HG03097 (cell line): ENCODE data around the gene SLC7A5.
"Not testable (repeated sequence)": the region's sequence is repeated elsewhere in the genome, so short reads cannot be mapped to it uniquely, and the experiment has no call there.

Source experiments
- ATAC-seq: cut with Tn5 transposase; IDR thresholded peaks from one replicate; pipeline ENCODE4 v1.9.1; 2021; ENCODE audit not compliant: unreplicated experiment, low FRiP score

SLC7A5 gene

GRCh38 chr16:87824016-87824990, 45.0 kb downstream of the SLC7A5 start:
- ATAC-seq: no peak

GRCh38 chr16:87823181-87823929, 46.0 kb downstream of the SLC7A5 start:
- no peak for ATAC-seq

DNA sequence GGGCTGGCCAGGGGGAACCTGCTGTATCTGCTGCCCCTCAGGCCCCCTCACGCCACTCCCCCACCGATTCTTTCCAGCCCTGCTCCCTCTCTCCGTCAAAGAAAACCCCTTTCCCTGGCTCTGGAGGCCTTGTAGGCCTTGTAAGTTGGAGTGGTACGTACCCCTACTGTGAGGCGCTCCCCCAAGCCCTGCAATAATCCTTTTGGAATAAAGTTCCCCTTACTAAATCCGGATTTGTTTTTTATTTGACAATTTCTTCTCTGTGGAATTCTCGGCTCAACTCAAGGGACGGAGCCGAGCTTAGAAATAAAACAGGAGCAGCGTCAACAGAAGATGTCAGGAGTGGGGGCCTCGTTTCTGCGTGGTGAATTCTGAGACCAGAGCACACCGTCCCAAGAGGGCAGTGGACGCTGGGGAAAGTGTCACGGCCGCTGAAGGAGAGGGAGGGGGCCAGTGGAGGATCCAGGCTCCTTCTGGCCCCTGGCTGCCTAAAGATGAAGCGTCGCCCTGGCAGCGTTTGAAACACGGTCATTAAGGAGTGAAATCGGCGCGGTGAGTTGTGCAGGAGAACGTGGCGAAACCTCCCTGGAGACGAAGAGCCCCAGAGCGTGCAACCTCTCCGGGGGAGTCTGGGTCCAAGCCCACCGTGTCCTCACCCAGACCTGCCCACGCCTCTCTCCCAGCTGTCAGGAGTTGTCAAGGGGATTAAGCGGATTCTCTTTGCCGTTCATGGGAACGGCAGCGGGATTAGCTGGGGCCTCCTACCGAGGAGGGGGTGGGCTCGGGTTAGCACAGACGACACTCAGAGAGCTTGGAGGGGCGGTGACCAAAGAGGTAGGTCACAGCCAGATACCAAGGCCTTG, 47.0 kb downstream of the SLC7A5 start:
- no peak for ATAC-seq

GRCh38 chr16:87821376-87822107, 47.8 kb downstream of the SLC7A5 start:
- ATAC-seq: no peak

DNA sequence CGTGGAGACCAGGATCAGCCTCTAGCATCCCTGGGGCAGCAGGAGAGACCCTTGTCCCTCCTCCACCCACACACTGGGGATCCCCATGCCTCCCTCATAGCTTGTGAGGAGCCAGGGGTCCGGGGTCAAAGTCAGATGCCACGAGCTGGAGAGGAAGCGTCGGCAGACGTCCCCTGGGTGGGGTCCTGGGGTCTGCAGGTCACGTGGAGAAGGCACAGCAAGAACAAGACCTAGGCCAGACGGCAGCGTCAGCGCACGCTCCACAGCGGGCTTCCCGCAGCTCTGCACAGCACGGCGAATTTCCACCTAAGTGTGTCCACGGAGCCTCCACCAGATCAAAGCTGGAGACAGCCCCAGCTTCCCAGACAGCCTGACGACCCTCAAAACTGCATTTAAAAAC, 49.3 kb downstream of the SLC7A5 start:
- no peak for ATAC-seq

DNA sequence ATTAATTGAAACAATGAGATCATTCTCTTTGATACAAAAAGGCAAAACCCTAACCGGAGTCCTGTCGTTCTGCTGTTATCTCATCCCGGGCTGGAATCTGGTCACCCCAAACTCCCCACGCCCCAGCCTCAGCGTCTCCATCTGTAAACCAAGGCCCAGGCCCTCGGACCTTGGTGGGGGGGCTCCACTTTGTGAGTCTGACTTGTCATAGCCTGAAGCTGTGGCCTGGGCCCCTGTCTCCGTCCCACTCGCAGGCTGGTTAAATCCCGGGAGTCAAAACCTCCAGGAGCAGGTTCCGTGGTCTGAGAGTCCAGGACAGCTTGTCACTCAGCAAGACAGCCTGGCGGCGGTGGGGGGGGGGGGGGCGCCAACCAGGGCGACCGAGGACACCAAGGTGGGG, 50.0 kb downstream of the SLC7A5 start:
- ATAC-seq: no peak

- ATAC-seq: no peak
Measured at GRCh38 chr16:87818533-87819161, 50.7 kb downstream of the SLC7A5 start.

DNA sequence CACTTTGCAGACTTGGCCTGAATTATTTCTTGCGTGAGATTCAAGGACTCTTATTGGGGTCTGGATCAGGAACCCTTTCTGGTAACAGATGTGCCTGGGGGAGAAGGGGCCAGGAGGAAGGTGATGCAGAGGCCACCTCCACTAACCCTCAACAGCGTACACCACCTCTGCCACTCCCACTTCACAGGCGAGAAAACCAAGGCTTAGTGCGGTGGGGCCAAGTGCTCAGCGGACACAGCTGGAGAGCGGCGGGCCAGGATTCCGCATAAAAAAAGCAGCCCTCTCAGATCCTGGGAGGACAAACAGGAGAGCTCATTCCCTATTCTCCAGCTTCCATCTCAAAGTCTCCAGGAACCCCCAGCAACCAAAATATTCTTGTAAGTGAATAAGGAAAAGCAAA, 51.4 kb downstream of the SLC7A5 start:
- no peak for ATAC-seq

DNA sequence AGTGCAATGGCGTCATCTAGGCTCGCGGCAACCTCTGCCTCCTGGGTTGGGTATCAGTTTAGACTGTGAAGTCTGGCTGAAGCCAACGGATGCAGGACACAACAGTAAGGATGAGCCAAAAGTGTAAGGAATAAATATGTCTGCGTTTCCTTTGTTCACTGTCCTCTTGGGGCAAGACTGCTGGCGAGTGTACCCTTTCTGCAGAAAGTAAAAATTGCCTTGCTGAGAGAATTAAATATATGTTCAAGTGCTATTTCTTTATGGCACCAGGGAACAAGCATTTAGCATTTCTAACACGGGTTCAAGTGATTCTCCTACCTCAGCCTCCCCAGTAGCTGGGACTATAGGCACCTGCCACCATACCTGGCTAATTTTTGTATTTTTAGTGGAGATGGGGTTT, 51.9 kb downstream of the SLC7A5 start:
- not testable (repeated sequence) for ATAC-seq

- ATAC-seq: no peak
Measured at GRCh38 chr16:87816507-87817100, 52.7 kb downstream of the SLC7A5 start.

GRCh38 chr16:87815567-87815966, 53.7 kb downstream of the SLC7A5 start:
- ATAC-seq: no peak

DNA sequence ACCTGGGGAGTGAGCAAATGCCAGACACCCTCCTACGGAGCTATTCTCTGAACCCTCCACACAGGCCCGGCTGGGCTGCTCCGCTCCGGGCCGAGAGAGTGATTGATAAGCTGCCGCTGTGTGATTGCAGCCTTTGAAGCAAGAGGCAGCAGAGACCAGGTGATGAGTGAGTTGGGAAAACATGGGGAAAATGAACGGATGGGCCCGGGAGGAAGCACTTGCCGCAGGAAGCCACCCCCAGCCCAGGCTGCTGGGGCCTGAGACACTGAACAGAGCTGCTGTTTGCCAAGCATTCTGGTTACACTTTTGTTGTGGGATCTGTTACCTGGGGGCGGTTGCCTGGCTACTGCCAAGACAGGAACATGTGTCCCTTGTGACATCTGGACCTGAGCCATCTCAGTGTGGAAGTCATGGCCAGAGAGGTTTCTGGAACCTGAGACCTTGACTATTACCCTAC, 57.1 kb downstream of the SLC7A5 start:
- ATAC-seq: no peak

DNA sequence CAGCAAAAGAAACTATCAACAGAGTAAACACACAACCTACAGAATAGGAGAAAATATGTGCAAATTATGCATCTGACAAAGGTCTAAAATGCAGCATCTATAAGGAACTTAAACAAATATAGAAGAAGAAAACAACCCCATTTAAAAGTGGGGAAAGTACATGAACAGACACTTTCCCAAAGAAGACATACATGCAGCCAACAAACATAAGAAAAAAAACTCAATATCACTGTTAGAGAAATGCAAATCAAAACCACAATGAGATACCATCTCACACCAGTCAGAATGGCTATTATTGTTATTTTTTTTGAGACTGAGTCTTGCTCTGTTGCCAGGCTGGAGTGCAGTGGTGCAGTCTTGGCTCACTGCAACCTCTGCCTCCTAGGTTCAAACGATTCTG, 57.9 kb downstream of the SLC7A5 start:
- ATAC-seq: not testable (repeated sequence)

- ATAC-seq: peak; percentile 45
Measured at GRCh38 chr16:87809150-87809902, 60.0 kb downstream of the SLC7A5 start.

DNA sequence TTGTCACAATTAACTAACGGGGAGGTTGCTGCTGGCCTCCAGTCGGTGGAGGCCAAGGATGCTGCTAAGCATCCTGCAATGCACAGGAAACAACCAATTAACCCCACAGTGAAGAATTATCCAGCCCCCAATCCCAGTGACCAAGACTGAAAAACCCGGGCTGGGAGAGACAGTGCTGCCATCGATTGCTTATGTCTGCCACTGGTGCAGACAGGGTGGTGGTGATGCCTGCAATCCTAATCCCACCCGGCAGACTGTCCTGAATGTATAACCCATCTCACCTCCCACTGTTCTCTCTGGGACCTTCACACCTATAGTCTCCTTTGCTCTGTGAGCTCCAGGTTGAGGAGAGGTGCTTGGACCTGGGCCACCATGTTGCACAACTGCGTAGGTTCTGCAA, 61.2 kb downstream of the SLC7A5 start:
- ATAC-seq: no peak

DNA sequence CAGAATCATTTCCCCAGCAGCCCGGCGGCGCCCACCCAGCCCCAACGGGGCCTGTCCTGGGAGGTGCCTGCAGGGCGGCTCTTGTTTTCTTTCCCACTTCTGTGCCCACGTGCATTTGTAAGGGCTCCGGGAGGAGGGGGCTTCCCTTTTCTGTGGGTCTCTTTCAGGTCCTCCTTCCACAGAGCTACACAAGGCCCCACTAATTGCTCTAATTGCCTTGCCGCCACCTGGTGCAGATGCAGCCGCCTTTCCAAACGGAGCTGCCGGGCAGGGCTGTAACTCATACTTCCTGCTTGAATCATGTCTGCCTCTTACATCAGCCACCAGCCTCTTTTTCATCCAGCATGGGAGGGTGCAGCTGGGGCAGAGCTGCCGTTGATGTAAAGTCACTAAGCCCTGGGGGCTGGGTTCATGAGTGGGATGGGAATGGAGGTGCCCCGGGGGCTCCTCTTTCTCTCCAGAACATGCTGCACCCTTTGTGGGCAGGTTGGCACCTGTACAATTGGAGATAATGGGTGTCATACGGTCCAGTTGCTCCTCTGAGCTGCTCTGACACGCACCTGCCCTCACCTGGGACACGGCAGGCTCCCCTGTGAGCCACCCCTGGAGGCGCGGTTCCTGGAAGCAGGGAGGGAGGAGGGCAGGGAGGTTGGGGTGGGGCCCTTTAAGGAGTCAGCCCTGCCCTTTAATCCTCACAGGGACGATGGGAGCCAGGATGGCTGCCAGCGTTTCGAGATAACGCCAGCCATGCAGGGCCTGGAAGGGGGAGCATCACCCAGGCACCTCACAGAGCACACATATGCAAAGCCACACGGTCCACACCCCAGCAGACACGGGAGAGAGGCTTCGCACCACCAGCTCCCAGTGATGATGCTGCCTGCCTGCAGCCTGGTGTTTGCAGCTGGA, 62.4 kb downstream of the SLC7A5 start:
- no peak for ATAC-seq

DNA sequence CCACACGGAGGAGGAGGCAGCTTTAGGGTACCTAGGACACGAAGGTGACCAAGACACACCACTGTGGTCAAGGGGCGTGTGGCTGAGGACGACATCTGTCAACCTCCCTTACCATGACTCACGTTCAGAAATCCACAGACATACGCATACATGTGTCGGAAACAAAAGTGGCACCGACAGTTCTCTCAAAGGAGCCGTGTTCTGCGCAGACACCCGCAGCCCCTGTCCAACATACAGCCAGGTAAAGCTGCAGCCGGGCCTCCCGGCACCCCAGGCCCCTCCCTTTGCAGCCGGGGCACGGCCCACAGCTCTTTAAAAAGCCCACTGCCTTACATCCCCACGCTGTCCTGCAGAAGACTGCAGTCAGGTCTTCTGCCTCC, 63.1 kb downstream of the SLC7A5 start:
- no peak for ATAC-seq
